SK-N-SH (cell line): ENCODE measurements around the gene MUC2.

Experiments
- CTCF ChIP-seq: fragments of 200-600 bp; sonication (generic); IDR thresholded peaks from 2 replicates; pipeline ENCODE4 v1.6.1; 2017; ENCODE audit warnings: antibody characterized with exemption, mild to moderate bottlenecking, moderate library complexity
- MAX ChIP-seq: IDR thresholded peaks from 2 replicates; pipeline ENCODE4 v1.4.0; 2012; ENCODE audit warnings: low read depth
- POLR2AphosphoS5 ChIP-seq: IDR thresholded peaks from 2 replicates; pipeline ENCODE4 v1.6.1; 2012; ENCODE audit warnings: low read depth, low read length
- SIN3A ChIP-seq: IDR thresholded peaks from 2 replicates; pipeline ENCODE4 v1.6.1; 2012; ENCODE audit warnings: low read depth, mild to moderate bottlenecking, low read length, moderate library complexity, borderline replicate concordance
- USF1 ChIP-seq: IDR thresholded peaks from 2 replicates; pipeline ENCODE4 v1.4.0; 2012; ENCODE audit warnings: low read depth, borderline replicate concordance
- ZBTB33 ChIP-seq: IDR thresholded peaks from 2 replicates; pipeline ENCODE4 v1.4.0; 2012; ENCODE audit warnings: low read depth, borderline replicate concordance

- TF ChIP-seq CTCF (no peak), MAX (no peak), ZBTB33 (no peak), USF1 (no peak), SIN3A (no peak), POLR2AphosphoS5 (no peak)
Measured at GRCh38 chr11:1085440-1086170, 10.9 kb downstream of the MUC2 start.
